ENCODE results near the gene OSBPL10. TPM values are rescaled to one million over a fixed set of nuclear protein-coding genes. Genes with fewer than 3 reads are reported as not detected.

Gene OSBPL10
- total RNA-seq, 1 experiment from 2014 or later, result 75.8 TPM

- no peak for DNase-seq (ENCODE audit: low spot score)
- in situ Hi-C loops (cut with HindIII; ENCODE audit: low sequenced_read_pairs), result no loop called here
Observed at GRCh38 chr3:31903686-31904431, 77.2 kb downstream of the OSBPL10 start.

GRCh38 chr3:31900583-31900982 lies 80.5 kb downstream of the OSBPL10 start:
- in situ Hi-C loops (cut with HindIII; ENCODE audit: low sequenced_read_pairs), result no loop called here
- DNase-seq (ENCODE audit: low spot score), result no peak

DNA sequence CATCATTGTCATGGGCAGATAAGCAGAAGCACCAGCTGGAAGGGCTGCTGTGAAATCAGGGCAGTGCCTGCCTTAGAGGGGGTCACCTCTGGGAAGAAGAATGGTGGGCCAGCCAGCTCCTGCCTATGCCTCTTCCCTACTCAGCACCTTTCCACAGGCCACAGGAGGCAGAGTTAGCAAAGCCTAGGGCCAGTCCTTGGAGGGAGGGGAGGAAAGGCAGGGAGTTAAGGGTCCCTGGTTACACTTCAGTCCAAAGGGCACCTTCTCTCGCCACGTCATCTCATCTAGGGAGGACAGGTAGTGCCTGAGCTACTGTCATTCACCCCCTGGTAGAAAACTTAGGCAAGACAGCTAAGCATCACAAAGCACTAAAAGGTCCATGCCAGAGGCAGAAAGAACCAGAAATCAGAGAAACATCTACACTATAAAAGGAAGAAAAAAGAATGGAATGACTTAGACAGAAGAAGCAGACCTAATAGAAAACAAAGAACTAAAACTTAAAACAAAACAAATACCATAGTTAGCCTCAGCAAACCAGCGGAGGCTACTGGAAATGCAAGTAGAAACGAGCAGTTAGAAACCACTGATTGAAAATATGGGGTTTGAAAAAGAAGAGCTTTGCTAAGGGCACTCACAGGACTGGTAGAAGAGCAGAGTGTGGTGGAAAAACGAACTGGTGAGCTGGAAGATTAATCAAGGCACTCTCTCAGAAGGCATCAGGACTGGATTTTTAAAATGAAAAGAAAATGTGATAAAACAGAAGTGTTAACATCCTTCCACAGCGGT lies 84.2 kb downstream of the OSBPL10 start:
- DNase-seq (ENCODE audit: low spot score), result no peak
- in situ Hi-C loops (cut with HindIII; ENCODE audit: low sequenced_read_pairs), result no loop called here

- DNase-seq (ENCODE audit: low spot score), result no peak
- in situ Hi-C loops (cut with HindIII; ENCODE audit: low sequenced_read_pairs), result no loop called here
Observed at GRCh38 chr3:31896026-31896425, 85.0 kb downstream of the OSBPL10 start.

- in situ Hi-C loops (cut with HindIII; ENCODE audit: low sequenced_read_pairs), result no loop called here
- no peak for DNase-seq (ENCODE audit: low spot score)
Observed at GRCh38 chr3:31895471-31895870, 85.6 kb downstream of the OSBPL10 start.

- no peak for DNase-seq (ENCODE audit: low spot score)
- in situ Hi-C loops (cut with HindIII; ENCODE audit: low sequenced_read_pairs), result no loop called here
Observed at GRCh38 chr3:31892916-31893573, 88.0 kb downstream of the OSBPL10 start.

GRCh38 chr3:31892500-31892899 lies 88.6 kb downstream of the OSBPL10 start:
- no peak for DNase-seq (ENCODE audit: low spot score)
- in situ Hi-C loops (cut with HindIII; ENCODE audit: low sequenced_read_pairs), result no loop called here

DNA sequence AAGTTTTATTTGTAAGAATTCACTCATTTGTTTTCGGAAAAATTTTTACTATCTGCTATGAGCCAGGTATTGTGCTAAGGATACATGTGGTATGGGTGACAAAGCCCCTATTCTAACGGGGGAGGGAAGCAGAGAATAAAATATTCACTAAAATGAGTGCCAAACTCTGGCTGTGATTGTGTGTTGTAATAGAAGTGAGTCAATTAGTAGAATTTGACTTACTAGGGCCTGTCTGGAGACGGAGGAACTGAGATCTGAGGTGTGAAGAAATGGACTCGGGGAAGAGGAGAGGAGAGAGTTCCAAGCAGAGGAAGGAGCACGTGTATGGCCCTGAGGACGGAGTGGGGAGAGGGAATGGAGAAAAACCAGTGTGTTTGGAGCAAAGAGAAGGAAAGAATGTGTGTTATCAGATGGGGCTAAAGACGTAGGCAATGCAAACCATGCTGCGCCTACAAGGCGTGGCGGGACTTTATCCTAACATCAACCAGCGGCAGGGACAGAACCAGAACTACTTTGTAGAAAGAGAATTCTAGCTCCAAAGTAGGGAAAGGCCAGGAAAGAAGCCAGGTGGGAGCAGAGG lies 89.1 kb downstream of the OSBPL10 start:
- in situ Hi-C loops (cut with HindIII; ENCODE audit: low sequenced_read_pairs), result no loop called here
- DNase-seq (ENCODE audit: low spot score), result no peak

GRCh38 chr3:31890742-31891469 lies 90.2 kb downstream of the OSBPL10 start:
- no peak for DNase-seq (ENCODE audit: low spot score)
- in situ Hi-C loops (cut with HindIII; ENCODE audit: low sequenced_read_pairs), result no loop called here

GRCh38 chr3:31890007-31890406 lies 91.1 kb downstream of the OSBPL10 start:
- DNase-seq (ENCODE audit: low spot score), result no peak
- in situ Hi-C loops (cut with HindIII; ENCODE audit: low sequenced_read_pairs), result no loop called here

GRCh38 chr3:31885235-31885634 lies 95.8 kb downstream of the OSBPL10 start:
- in situ Hi-C loops (cut with HindIII; ENCODE audit: low sequenced_read_pairs), result no loop called here
- no peak for DNase-seq (ENCODE audit: low spot score)

- in situ Hi-C loops (cut with HindIII; ENCODE audit: low sequenced_read_pairs), result no loop called here
- no peak for DNase-seq (ENCODE audit: low spot score)
Observed at GRCh38 chr3:31884251-31884650, 96.8 kb downstream of the OSBPL10 start.

DNA sequence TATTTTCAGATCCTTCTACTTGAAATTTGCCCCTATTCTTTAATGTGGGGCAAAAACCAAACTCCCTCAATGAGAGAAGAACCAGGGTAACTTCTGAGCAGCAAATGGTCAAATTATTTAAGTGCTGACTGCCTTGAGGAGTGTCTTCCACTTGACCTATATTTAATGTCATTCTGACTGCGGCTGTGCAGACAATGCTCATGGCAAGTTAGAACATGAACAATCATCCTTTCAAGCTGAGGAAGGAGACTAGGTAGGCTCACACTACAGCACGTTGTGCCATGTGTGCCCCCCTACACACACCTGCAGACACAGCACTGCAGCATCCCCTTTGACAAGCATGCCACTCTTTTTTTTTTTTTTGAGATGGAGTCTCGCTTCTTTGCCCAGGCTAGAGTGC lies 98.2 kb downstream of the OSBPL10 start:
- in situ Hi-C loops (cut with HindIII; ENCODE audit: low sequenced_read_pairs), result no loop called here
- DNase-seq (ENCODE audit: low spot score), result no peak

- in situ Hi-C loops (cut with HindIII; ENCODE audit: low sequenced_read_pairs), result no loop called here
- DNase-seq (ENCODE audit: low spot score), result no peak
Observed at GRCh38 chr3:31882431-31882830, 98.6 kb downstream of the OSBPL10 start.

DNA sequence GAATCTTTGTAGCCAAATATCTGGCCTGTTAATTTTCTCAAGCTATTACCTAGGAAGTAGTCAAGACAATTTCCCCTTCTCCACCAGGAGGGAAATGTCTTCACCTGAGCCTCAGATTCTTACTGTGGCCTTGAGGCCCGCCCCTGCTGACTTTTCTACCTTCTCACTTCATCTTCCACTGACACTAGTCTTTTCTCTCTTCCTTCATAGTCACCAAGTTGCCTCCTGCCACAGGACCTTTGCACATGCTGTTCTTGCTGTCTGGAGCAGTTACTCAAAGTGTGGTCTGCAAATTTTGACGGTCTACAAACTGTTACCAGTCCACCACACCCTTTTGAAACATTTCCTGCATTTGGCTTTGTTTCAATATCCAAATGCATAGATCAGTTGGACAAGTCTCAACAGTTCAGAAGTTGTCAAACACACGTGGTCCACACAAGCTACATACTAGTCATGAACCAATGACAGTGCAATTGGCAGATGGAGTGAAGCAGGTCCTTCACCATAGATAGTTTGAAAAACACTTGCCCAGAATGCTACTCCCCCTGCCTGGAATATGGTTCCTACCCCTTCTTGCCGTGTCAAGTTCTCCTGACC lies 100.5 kb downstream of the OSBPL10 start:
- DNase-seq (ENCODE audit: low spot score), result no peak
- in situ Hi-C loops (cut with HindIII; ENCODE audit: low sequenced_read_pairs), result no loop called here

GRCh38 chr3:31880020-31880419 lies 101.0 kb downstream of the OSBPL10 start:
- no peak for DNase-seq (ENCODE audit: low spot score)
- in situ Hi-C loops (cut with HindIII; ENCODE audit: low sequenced_read_pairs), result no loop called here

DNA sequence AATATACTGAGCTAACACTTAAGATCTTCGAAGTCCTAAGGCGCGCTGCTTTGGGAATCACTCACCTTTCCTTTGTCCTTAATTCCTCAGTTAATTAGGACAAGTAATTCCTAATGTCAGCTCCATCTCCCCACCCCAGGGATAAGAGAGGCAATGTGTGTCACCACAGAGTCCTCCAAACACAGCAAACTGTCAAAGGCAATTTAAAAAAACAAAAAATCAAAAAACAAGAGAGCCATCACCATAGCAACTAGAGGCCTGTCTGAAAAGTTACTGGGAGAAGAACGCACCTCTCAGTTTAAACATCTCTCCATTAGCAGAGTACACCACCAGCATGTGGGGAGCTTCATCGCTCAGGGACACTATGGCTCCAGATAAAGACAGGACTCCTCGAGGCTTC lies 101.7 kb downstream of the OSBPL10 start:
- no peak for DNase-seq (ENCODE audit: low spot score)
- in situ Hi-C loops (cut with HindIII; ENCODE audit: low sequenced_read_pairs), result no loop called here

DNA sequence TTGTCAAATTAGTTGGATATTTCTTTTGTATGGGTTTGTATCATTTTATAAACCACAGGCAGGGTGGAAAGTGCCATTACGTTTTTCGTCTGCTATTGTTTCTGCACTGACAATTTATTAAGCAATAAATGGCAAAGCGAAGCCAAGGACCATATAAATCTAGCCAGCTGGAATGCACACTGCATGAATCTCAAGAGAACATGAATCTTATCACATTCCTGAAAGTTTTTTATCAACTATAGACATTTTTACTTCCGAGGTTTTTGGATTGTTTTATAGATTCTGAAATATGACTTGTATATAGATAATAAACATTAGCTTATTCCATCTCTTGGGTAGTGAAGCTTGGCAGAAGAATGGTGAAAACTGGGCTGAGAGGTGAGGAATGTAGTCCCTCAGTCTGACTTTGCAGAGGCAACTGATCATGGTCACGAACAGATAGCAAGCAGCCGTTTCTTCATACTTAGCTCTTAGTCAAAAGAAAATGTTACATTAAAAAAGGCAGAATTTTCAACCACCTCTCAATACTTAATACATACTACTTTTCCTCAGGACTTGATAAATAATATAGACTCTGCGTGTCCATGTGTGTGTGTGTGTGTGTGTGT lies 102.7 kb downstream of the OSBPL10 start:
- in situ Hi-C loops (cut with HindIII; ENCODE audit: low sequenced_read_pairs), result no loop called here
- DNase-seq (ENCODE audit: low spot score), result no peak
